Suppressor macrophage (primary cell): ENCODE measurements around the gene SNRPD2.
"Not testable (repeated sequence)": the region's sequence is repeated elsewhere in the genome, so short reads cannot be mapped to it uniquely, and the experiment has no call there.

Source experiments
- DNase-seq, 4 experiments: peaks; one replicate each; pipeline ENCODE4 v3.0.0-alpha.2; 2020 to 2022
- total RNA-seq, 17 experiments: gene quantifications; one replicate each; lab custom pipeline; 2026; ENCODE audit warnings: mixed read lengths in 6 of 17, inconsistent platforms in 3 of 17; lab: John Stamatoyannopoulos, UW

Gene SNRPD2
- total RNA-seq = 24.8 to 82.6 (median 47.5) reads per million in 17 experiments

GRCh38 chr19:45691516-45692186 is at the start of gene SNRPD2:
Gene SNRPD2 (minus strand): TSS chr19:45691953. CDS start chr19:45691888, 65 bp downstream.
- peak; percentile 96 to 99 (median 97) for DNase-seq

GRCh38 chr19:45739498-45740439 is 48.0 kb upstream of the SNRPD2 start:
- DNase-seq = peak; percentile 27 to 60 (median 51)

- DNase-seq = no peak
These were observed 41.5 kb upstream of the SNRPD2 start, which contains the start of gene MEIOSIN for GRCh38 chr19:45733160-45733810. Gene MEIOSIN (plus strand): TSS chr19:45733439. CDS start chr19:45735377, 1,938 bp downstream.

- DNase-seq = peak; percentile 96 to 98 (median 98)
These were observed 38.9 kb upstream of the SNRPD2 start, which contains the start of gene FBXO46 for GRCh38 chr19:45730368-45731288. Gene FBXO46 (minus strand): TSS chr19:45730896. CDS start chr19:45713495, 17,401 bp downstream.

- DNase-seq = peak; percentile 17 to 53 (median 34)
These were observed 38.1 kb upstream of the SNRPD2 start for GRCh38 chr19:45729800-45730290.

GRCh38 chr19:45728683-45729082 is 36.9 kb upstream of the SNRPD2 start:
- not testable (repeated sequence) for DNase-seq

GRCh38 chr19:45720065-45720464 is 28.3 kb upstream of the SNRPD2 start:
- DNase-seq = not testable (repeated sequence)

- no peak for DNase-seq
These were observed 26.4 kb upstream of the SNRPD2 start for GRCh38 chr19:45717983-45718650.

- peak; percentile 100 for DNase-seq
These were observed 25.6 kb upstream of the SNRPD2 start for GRCh38 chr19:45717131-45717982.

- peak in 3 of 4 experiments; percentile 6 to 26 (median 23) for DNase-seq
These were observed 24.8 kb upstream of the SNRPD2 start for GRCh38 chr19:45716359-45717130.

GRCh38 chr19:45715139-45715538 is 23.4 kb upstream of the SNRPD2 start:
- DNase-seq = no peak

GRCh38 chr19:45713141-45713540 is 21.4 kb upstream of the SNRPD2 start:
- no peak for DNase-seq

- DNase-seq = no peak
These were observed 20.9 kb upstream of the SNRPD2 start for GRCh38 chr19:45712699-45713067.

GRCh38 chr19:45711851-45712698 is 20.3 kb upstream of the SNRPD2 start:
- DNase-seq = no peak

GRCh38 chr19:45710356-45711130 is 18.8 kb upstream of the SNRPD2 start:
- DNase-seq = no peak

GRCh38 chr19:45705710-45706415 is 14.1 kb upstream of the SNRPD2 start:
- no peak for DNase-seq
